Right lobe of liver (tissue), 6 donors: ENCODE data around the gene SNX32. TPM values are rescaled to one million over a fixed set of nuclear protein-coding genes. Genes with fewer than 3 reads are reported as not detected.

Experiments used
- ATAC-seq, 4 donors: fragments of 200-7000 bp; cut with Tn5 transposase; one replicate each; pipeline ENCODE4 v1.9.1; 2020; ENCODE audit warnings: mild to moderate bottlenecking in 4 of 4, moderate library complexity in 4 of 4
- DNase-seq, 3 donors: peaks; one replicate each; pipeline ENCODE4 v3.0.0-alpha.2; 2020
- H3K27ac ChIP-seq, 3 donors: fragments of 200-600 bp; one replicate each; pipeline ENCODE4 v1.8.0; 2022
- H3K27me3 ChIP-seq, 2 donors: fragments of 200-600 bp; one replicate each; pipeline ENCODE4 v1.8.0; 2022
- H3K36me3 ChIP-seq, 4 donors: fragments of 200-600 bp; sonication (generic) in 1 of 4; one replicate each; pipeline versions ENCODE4 v1.5.1 to v1.8.0; 2017 to 2022; ENCODE audit warnings: control low read depth in 1 of 4
- H3K4me1 ChIP-seq, 4 donors: fragments of 200-600 bp; sonication (generic) in 1 of 4; one replicate each; pipeline versions ENCODE4 v1.5.1 to v1.8.0; 2017 to 2022; ENCODE audit warnings: control low read depth in 1 of 4
- H3K4me3 ChIP-seq, 3 donors: fragments of 200-600 bp; one replicate each; pipeline ENCODE4 v1.8.0; 2022
- H3K9me3 ChIP-seq, 4 donors: fragments of 200-600 bp; sonication (generic) in 1 of 4; one replicate each; pipeline versions ENCODE4 v1.5.1 to v1.8.0; 2017 to 2022; ENCODE audit warnings: control low read depth in 1 of 4
- CTCF ChIP-seq, 4 donors: fragments of 200-600 bp in 3 of 4; fragments of 450-650 bp in 1 of 4; IDR thresholded peaks; one replicate each; pipeline versions ENCODE4 v1.5.1 to v1.8.0; 2016 to 2022; ENCODE audit warnings: antibody characterized with exemption in 4 of 4, mild to moderate bottlenecking in 2 of 4
- POLR2A ChIP-seq: fragments of 450-650 bp; IDR thresholded peaks from one replicate; pipeline ENCODE4 v1.6.1; 2017; ENCODE audit warnings: antibody characterized with exemption, mild to moderate bottlenecking
- WGBS: methylation state at CpG from one replicate; pipeline ENCODE4 v1.1.6; 2018; ENCODE audit warnings: low coverage, low lambda C conversion rate; ENCODE audit not compliant: insufficient coverage; ENCODE audit errors: missing lambda C conversion rate; 5-methylcytosine and 5-hydroxymethylcytosine counted together
- intact Hi-C, 2 donors: fragments of 100-400 bp; cut with DNase I; formaldehyde crosslinking; loops; one replicate each; pipeline versions ENCODE4 v1.11.2 to v1.14.1; 2022
- total RNA-seq, 6 experiments: library from RNA; depleted of rRNA in 2 of 6; stranded (reverse); fragments of >200 nt in 2 of 6; fragmentation: NEBNext Ultra II Directional in 3 of 6; extraction: Animal tissue kit (Norgen Biotek cat#: 25700) in 3 of 6; gene quantifications; one replicate each; pipeline versions ENCODE4 v1.1.0 to v1.2.4, GENCODE V29; 2016 to 2023
- donor health status: DM: no; HTN: yes; CAD: no.
- donor health status: DM: no; HTN: no; CAD: no.
- donor health status: DM: no; HTN: no; CAD: no.
- donor health status: DM: no; HTN: yes; CAD: no.
- donor health status: DM: no; HTN: yes; CAD: no.

SNX32 gene
- total RNA-seq, 6 experiments from 2014 or later: 0.16 to 0.37 (median 0.31) TPM; not detected in 3

- H3K9me3 ChIP-seq: no peaks in the 10 kb centered on the region
- peak overlapping the region; percentile 86 to 98 (median 97) for H3K4me3 ChIP-seq
- no peak for TF ChIP-seq POLR2A
- ATAC-seq: no peak
- WGBS: 0% methylated on average over 10 of the region's 14 CpGs
- peak overlapping the region; percentile 94 to 96 (median 95) for H3K27ac ChIP-seq
- no peaks in the 10 kb centered on the region for H3K27me3 ChIP-seq
- peaks cover 0 to 21% (median 2%) of the 10 kb centered on the region in 4 donors for H3K4me1 ChIP-seq
- peaks cover 0 to 35% (median 15%) of the 10 kb centered on the region in 4 donors for H3K36me3 ChIP-seq
- DNase-seq: no peak
- intact Hi-C loops: no loop called here
Observed at GRCh38 chr11:65861165-65861505, 27.4 kb downstream of the SNX32 start.

GRCh38 chr11:65861533-65862183 lies 27.9 kb downstream of the SNX32 start:
- Histone ChIP-seq H3K4me1 (peaks cover 0 to 18% (median 0%) of the 10 kb centered on the region in 4 donors), H3K9me3 (no peaks in the 10 kb centered on the region), H3K4me3 (peak overlapping the region; percentile 86 to 98 (median 97)), H3K36me3 (peaks cover 0 to 33% (median 18%) of the 10 kb centered on the region in 4 donors), H3K27me3 (no peaks in the 10 kb centered on the region), H3K27ac (no peak overlapping the region)
- WGBS: 67% methylated on average over 2 of the region's 13 CpGs
- ATAC-seq: no peak
- intact Hi-C loops: no loop called here
- peak in 2 of 3 donors; percentile 47 to 52 for DNase-seq
- TF ChIP-seq CTCF (IDR thresholded peaks at IDR 0.05) (no peak), POLR2A (no peak)

GRCh38 chr11:65862191-65862735 lies 28.5 kb downstream of the SNX32 start:
- intact Hi-C loops: no loop called here
- Histone ChIP-seq H3K36me3 (peaks cover 0 to 33% (median 18%) of the 10 kb centered on the region in 4 donors), H3K4me3 (no peak overlapping the region), H3K27ac (no peak overlapping the region), H3K27me3 (no peaks in the 10 kb centered on the region), H3K9me3 (no peaks in the 10 kb centered on the region), H3K4me1 (peaks cover 0 to 18% (median 0%) of the 10 kb centered on the region in 4 donors)
- WGBS: 90% methylated on average over 5 of the region's 5 CpGs
- DNase-seq: peak in 2 of 3 donors; percentile 43 to 48
- ATAC-seq: no peak
- TF ChIP-seq CTCF (IDR thresholded peaks at IDR 0.05): no peak
- no peak for TF ChIP-seq POLR2A

GRCh38 chr11:65862941-65863888 lies 29.5 kb downstream of the SNX32 start:
- WGBS: 88% methylated on average over 6 of the region's 24 CpGs
- H3K4me3 ChIP-seq: no peak overlapping the region

More at GRCh38 chr11:65862941-65863888, 29.5 kb downstream of the SNX32 start:
- H3K4me1 ChIP-seq: peaks cover 0 to 18% (median 0%) of the 10 kb centered on the region in 4 donors
- DNase-seq (peak in 2 of 3 donors; percentile 45 to 53), ATAC-seq (no peak)
- TF ChIP-seq POLR2A (no peak), CTCF (IDR thresholded peaks at IDR 0.05) (no peak)
- no peak overlapping the region for H3K27ac ChIP-seq
- no peaks in the 10 kb centered on the region for H3K9me3 ChIP-seq
- peaks cover 0 to 33% (median 18%) of the 10 kb centered on the region in 4 donors for H3K36me3 ChIP-seq
- intact Hi-C loops: no loop called here
- H3K27me3 ChIP-seq: no peaks in the 10 kb centered on the region
